Measurements from ENCODE around the gene KCNQ1.

- TF ChIP-seq RAD21 (IDR thresholded peaks at IDR 0.05; ENCODE audit: low read length) (no peak), CTCF (IDR thresholded peaks at IDR 0.05) (no peak), EP300 (IDR thresholded peaks at IDR 0.05; ENCODE audit: borderline replicate concordance in 1 of 2, low read depth in 1 of 2, low read length in 1 of 2) (no peak), GABPA (IDR thresholded peaks at IDR 0.05; ENCODE audit: low read depth) (no peak), MXI1 (IDR thresholded peaks at IDR 0.05; ENCODE audit: low read depth, low read length) (no peak), POLR2AphosphoS5 (IDR thresholded peaks at IDR 0.05; ENCODE audit: low read depth, low read length) (no peak), SIN3A (IDR thresholded peaks at IDR 0.05; ENCODE audit: borderline replicate concordance, low read depth, low read length) (no peak)
- TF ChIP-seq, protein P1, sequence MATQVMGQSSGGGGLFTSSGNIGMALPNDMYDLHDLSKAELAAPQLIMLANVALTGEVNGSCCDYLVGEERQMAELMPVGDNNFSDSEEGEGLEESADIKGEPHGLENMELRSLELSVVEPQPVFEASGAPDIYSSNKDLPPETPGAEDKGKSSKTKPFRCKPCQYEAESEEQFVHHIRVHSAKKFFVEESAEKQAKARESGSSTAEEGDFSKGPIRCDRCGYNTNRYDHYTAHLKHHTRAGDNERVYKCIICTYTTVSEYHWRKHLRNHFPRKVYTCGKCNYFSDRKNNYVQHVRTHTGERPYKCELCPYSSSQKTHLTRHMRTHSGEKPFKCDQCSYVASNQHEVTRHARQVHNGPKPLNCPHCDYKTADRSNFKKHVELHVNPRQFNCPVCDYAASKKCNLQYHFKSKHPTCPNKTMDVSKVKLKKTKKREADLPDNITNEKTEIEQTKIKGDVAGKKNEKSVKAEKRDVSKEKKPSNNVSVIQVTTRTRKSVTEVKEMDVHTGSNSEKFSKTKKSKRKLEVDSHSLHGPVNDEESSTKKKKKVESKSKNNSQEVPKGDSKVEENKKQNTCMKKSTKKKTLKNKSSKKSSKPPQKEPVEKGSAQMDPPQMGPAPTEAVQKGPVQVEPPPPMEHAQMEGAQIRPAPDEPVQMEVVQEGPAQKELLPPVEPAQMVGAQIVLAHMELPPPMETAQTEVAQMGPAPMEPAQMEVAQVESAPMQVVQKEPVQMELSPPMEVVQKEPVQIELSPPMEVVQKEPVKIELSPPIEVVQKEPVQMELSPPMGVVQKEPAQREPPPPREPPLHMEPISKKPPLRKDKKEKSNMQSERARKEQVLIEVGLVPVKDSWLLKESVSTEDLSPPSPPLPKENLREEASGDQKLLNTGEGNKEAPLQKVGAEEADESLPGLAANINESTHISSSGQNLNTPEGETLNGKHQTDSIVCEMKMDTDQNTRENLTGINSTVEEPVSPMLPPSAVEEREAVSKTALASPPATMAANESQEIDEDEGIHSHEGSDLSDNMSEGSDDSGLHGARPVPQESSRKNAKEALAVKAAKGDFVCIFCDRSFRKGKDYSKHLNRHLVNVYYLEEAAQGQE (IDR thresholded peaks at IDR 0.05; ENCODE audit: low read depth, low read length): no peak
Measured at GRCh38 chr11:2564008-2564530, 119.3 kb downstream of the KCNQ1 start.

All from SK-N-SH (cell line).